Loucy (cell line): Measurements from ENCODE around the gene CX3CR1.
"Not testable (repeated sequence)": the region's sequence is repeated elsewhere in the genome, so short reads cannot be mapped to it uniquely, and the experiment has no call there.

Experiments
- H2AFZ ChIP-seq: fragments of 200-600 bp; sonication (generic); 2 replicates; pipeline ENCODE4 v1.6.0; 2016; ENCODE audit warnings: antibody characterized with exemption, mild to moderate bottlenecking, low read length, moderate library complexity
- H3F3A ChIP-seq: fragments of 200-600 bp; 2 replicates; pipeline ENCODE4 v1.6.0; 2016; ENCODE audit warnings: antibody characterized with exemption, low read depth, mild to moderate bottlenecking
- H3K27me3 ChIP-seq: fragments of 200-600 bp; sonication (generic); 2 replicates; pipeline ENCODE4 v1.6.1; 2014; ENCODE audit warnings: low read length, mild to moderate bottlenecking; ENCODE audit not compliant: insufficient read depth, poor library complexity, severe bottlenecking
- H3K36me3 ChIP-seq: fragments of 200-600 bp; sonication (generic); 2 replicates; pipeline ENCODE4 v1.6.1; 2016; ENCODE audit warnings: low read length; ENCODE audit not compliant: insufficient read depth
- H3K4me1 ChIP-seq: fragments of 200-600 bp; sonication (generic); 2 replicates; pipeline ENCODE4 v1.5.1; 2014; ENCODE audit warnings: low read length, mild to moderate bottlenecking; ENCODE audit not compliant: insufficient read depth, poor library complexity, severe bottlenecking
- H3K4me2 ChIP-seq: fragments of 200-600 bp; sonication (generic); 2 replicates; pipeline ENCODE4 v1.6.0; 2014; ENCODE audit warnings: antibody characterized with exemption, low read length, low read depth, mild to moderate bottlenecking; ENCODE audit not compliant: poor library complexity, severe bottlenecking
- H3K4me3 ChIP-seq: fragments of 200-600 bp; sonication (generic); 2 replicates; pipeline ENCODE4 v1.5.1; 2014; ENCODE audit warnings: low read length, mild to moderate bottlenecking, mixed read lengths; ENCODE audit not compliant: poor library complexity, severe bottlenecking
- H3K79me2 ChIP-seq: fragments of 200-600 bp; sonication (generic); 2 replicates; pipeline ENCODE4 v1.6.1; 2014; ENCODE audit warnings: low read length; ENCODE audit not compliant: insufficient read depth
- H3K9ac ChIP-seq: fragments of 200-600 bp; sonication (generic); 2 replicates; pipeline ENCODE4 v1.6.0; 2014; ENCODE audit warnings: mild to moderate bottlenecking, low read depth, low read length, moderate library complexity; ENCODE audit not compliant: poor library complexity, severe bottlenecking
- H3K9me2 ChIP-seq: fragments of 200-600 bp; sonication (generic); replicated peaks from 2 replicates; pipeline ENCODE4 v1.6.1; 2016; ENCODE audit warnings: low read depth, low read length, mixed read lengths
- H3K9me3 ChIP-seq: fragments of 200-600 bp; sonication (generic); 2 replicates; pipeline ENCODE4 v1.6.1; 2014; ENCODE audit warnings: mild to moderate bottlenecking, antibody characterized with exemption, low read length, low read depth; ENCODE audit not compliant: insufficient read depth
- H4K20me1 ChIP-seq: fragments of 200-600 bp; sonication (generic); 2 replicates; pipeline ENCODE4 v1.6.0; 2014; ENCODE audit warnings: antibody characterized with exemption, low read length, mild to moderate bottlenecking; ENCODE audit not compliant: insufficient read depth, poor library complexity, severe bottlenecking
- EZH2phosphoT487 ChIP-seq: fragments of 200-600 bp; IDR thresholded peaks from 2 replicates; pipeline ENCODE4 v1.6.1; 2018; ENCODE audit warnings: antibody characterized with exemption, mild to moderate bottlenecking, moderate library complexity, borderline replicate concordance
- TF ChIP-seq, protein P1 (sequence below): fragments of 200-600 bp; sonication (generic); conservative IDR thresholded peaks from 2 replicates; pipeline ENCODE4 v1.5.1; 2014; ENCODE audit warnings: mild to moderate bottlenecking, antibody characterized with exemption, low read length

The CX3CR1 gene

GRCh38 chr3:39228496-39228895, 51.3 kb downstream of the CX3CR1 start:
- H3K4me2 ChIP-seq, result no peak overlapping the region

DNA sequence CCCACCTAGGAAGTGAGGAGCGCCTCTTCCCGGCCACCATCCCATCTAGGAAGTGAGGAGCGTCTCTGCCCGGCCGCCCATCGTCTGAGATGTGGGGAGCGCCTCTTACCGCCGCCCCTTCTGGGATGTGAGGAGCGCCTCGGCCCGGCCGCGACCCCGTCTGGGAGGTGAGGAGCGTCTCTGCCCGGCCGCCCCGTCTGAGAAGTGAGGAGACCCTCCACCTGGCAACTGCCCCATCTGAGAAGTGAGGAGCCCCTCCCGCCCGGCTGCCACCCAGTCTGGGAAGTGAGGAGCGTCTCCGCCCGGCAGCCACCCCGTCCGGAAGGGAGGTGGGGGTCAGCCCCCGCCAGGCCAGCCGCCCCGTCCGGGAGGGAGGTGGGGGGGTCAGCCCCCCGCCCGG, 52.2 kb downstream of the CX3CR1 start:
- H3F3A ChIP-seq, H4K20me1 ChIP-seq, H3K9me3 ChIP-seq, H3K4me1 ChIP-seq, H3K9me2 ChIP-seq, H2AFZ ChIP-seq, H3K4me3 ChIP-seq, H3K79me2 ChIP-seq, H3K27me3 ChIP-seq, H3K9ac ChIP-seq, H3K36me3 ChIP-seq, H3K4me2 ChIP-seq: not testable (repeated sequence)

More at GRCh38 chr3:39228496-39228895, 51.3 kb downstream of the CX3CR1 start:
- Histone ChIP-seq H2AFZ (no peak overlapping the region), H3K9me2 (no peaks in the 10 kb centered on the region), H3K9ac (no peak overlapping the region), H3F3A (no peaks in the 10 kb centered on the region), H3K36me3 (no peaks in the 10 kb centered on the region), H3K4me3 (no peak overlapping the region), H4K20me1 (no peaks in the 10 kb centered on the region), H3K9me3 (no peaks in the 10 kb centered on the region), H3K4me1 (peaks cover 8% of the 10 kb centered on the region), H3K79me2 (no peaks in the 10 kb centered on the region), H3K27me3 (no peaks in the 10 kb centered on the region)
- no peak for TF ChIP-seq EZH2phosphoT487
- TF ChIP-seq, protein P1, sequence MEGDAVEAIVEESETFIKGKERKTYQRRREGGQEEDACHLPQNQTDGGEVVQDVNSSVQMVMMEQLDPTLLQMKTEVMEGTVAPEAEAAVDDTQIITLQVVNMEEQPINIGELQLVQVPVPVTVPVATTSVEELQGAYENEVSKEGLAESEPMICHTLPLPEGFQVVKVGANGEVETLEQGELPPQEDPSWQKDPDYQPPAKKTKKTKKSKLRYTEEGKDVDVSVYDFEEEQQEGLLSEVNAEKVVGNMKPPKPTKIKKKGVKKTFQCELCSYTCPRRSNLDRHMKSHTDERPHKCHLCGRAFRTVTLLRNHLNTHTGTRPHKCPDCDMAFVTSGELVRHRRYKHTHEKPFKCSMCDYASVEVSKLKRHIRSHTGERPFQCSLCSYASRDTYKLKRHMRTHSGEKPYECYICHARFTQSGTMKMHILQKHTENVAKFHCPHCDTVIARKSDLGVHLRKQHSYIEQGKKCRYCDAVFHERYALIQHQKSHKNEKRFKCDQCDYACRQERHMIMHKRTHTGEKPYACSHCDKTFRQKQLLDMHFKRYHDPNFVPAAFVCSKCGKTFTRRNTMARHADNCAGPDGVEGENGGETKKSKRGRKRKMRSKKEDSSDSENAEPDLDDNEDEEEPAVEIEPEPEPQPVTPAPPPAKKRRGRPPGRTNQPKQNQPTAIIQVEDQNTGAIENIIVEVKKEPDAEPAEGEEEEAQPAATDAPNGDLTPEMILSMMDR, result no peak

GRCh38 chr3:39226106-39226741, 53.6 kb downstream of the CX3CR1 start:
- H3K9ac ChIP-seq, result no peak overlapping the region

More at GRCh38 chr3:39226106-39226741, 53.6 kb downstream of the CX3CR1 start:
- no peaks in the 10 kb centered on the region for H3K9me3 ChIP-seq
- no peaks in the 10 kb centered on the region for H4K20me1 ChIP-seq
- H3K9me2 ChIP-seq, result no peaks in the 10 kb centered on the region
- H3K27me3 ChIP-seq, result no peaks in the 10 kb centered on the region
- peaks cover 2% of the 10 kb centered on the region for H3K4me1 ChIP-seq
- no peaks in the 10 kb centered on the region for H3F3A ChIP-seq
- H2AFZ ChIP-seq, result no peak overlapping the region
- H3K4me3 ChIP-seq, result no peak overlapping the region
- H3K79me2 ChIP-seq, result no peaks in the 10 kb centered on the region
- H3K36me3 ChIP-seq, result no peaks in the 10 kb centered on the region
- TF ChIP-seq EZH2phosphoT487, result no peak
- TF ChIP-seq, protein P1, result no peak
- no peak overlapping the region for H3K4me2 ChIP-seq
